WTC11 (cell line): ENCODE data around the gene ZFYVE28. TPM values are rescaled to one million over a fixed set of nuclear protein-coding genes. Genes with fewer than 3 reads are reported as not detected.
A peak's percentile ranks its signal among the peaks of the same experiment; 100 is the strongest.

Experiments used
- ATAC-seq: fragments of 200-7000 bp; cut with Tn5 transposase; 2 replicates; pipeline ENCODE4 v1.10.0; 2021; ENCODE audit warnings: mild to moderate bottlenecking, moderate library complexity
- CTCF ChIA-PET: fragments of 300-600 bp; sonication (Branson Sonifier 250); formaldehyde crosslinking; loops from one replicate; lab custom pipeline; 2021; ENCODE audit warnings: antibody characterized with exemption; lab: Charles Lee
- POLR2A ChIA-PET: fragments of 350-600 bp; sonication (Branson Sonifier 250); formaldehyde crosslinking; loops from one replicate; lab custom pipeline; 2021; ENCODE audit warnings: antibody characterized with exemption; lab: Charles Lee
- DNase-seq: peaks from one replicate; pipeline ENCODE4 v3.0.0; 2021; ENCODE audit warnings: low spot score
- H3K27ac Mint-ChIP-seq: 2 replicates; pipeline ENCODE4 v1.8.0; 2021; ENCODE audit warnings: mixed read lengths
- H3K27me3 Mint-ChIP-seq: 2 replicates; pipeline ENCODE4 v1.8.0; 2021; ENCODE audit warnings: low read depth, mild to moderate bottlenecking, moderate library complexity, mixed read lengths
- H3K36me3 Mint-ChIP-seq: 2 replicates; pipeline ENCODE4 v1.8.0; 2021; ENCODE audit warnings: mixed read lengths
- H3K4me1 Mint-ChIP-seq: 2 replicates; pipeline ENCODE4 v1.8.0; 2022; ENCODE audit warnings: mixed read lengths
- H3K4me3 Mint-ChIP-seq: 2 replicates; pipeline ENCODE4 v1.8.0; 2021; ENCODE audit warnings: mild to moderate bottlenecking, moderate library complexity, mixed read lengths
- H3K9me3 Mint-ChIP-seq: 2 replicates; pipeline ENCODE4 v1.8.0; 2021; ENCODE audit warnings: mixed read lengths
- EMX1 ChIP-seq: fragments of 250-450 bp; sonication (Bioruptor Pico); IDR thresholded peaks from 2 replicates; pipeline ENCODE4 v1.8.0; 2021; ENCODE audit warnings: mild to moderate bottlenecking
- FOXJ3 ChIP-seq: sonication (generic); formaldehyde crosslinking; IDR thresholded peaks from 2 replicates; pipeline ENCODE4 v1.9.0; 2021; ENCODE audit warnings: missing genetic modification reagents, mild to moderate bottlenecking, borderline replicate concordance
- IRF2 ChIP-seq: sonication (generic); formaldehyde crosslinking; IDR thresholded peaks from 2 replicates; pipeline ENCODE4 v1.8.0; 2022; ENCODE audit warnings: low read depth, missing genetic modification reagents, borderline replicate concordance
- NR1H2 ChIP-seq: sonication (generic); formaldehyde crosslinking; IDR thresholded peaks from 2 replicates; pipeline ENCODE4 v1.9.0; 2021; ENCODE audit warnings: mild to moderate bottlenecking, moderate library complexity, missing genetic modification reagents
- NR3C1 ChIP-seq: sonication (generic); formaldehyde crosslinking; conservative IDR thresholded peaks from 2 replicates; pipeline ENCODE4 v1.8.1; 2023; ENCODE audit warnings: low read depth, mild to moderate bottlenecking, missing genetic modification reagents
- RORB ChIP-seq: fragments of 250-450 bp; sonication (Bioruptor Pico); IDR thresholded peaks from 2 replicates; pipeline ENCODE4 v1.9.0; 2021; ENCODE audit warnings: mild to moderate bottlenecking
- SMAD3 ChIP-seq: sonication (generic); formaldehyde crosslinking; IDR thresholded peaks from 2 replicates; pipeline ENCODE4 v1.8.0; 2022; ENCODE audit warnings: missing genetic modification reagents, mild to moderate bottlenecking, borderline replicate concordance
- ZBTB21 ChIP-seq: sonication (generic); formaldehyde crosslinking; IDR thresholded peaks from 2 replicates; pipeline ENCODE4 v1.8.1; 2023; ENCODE audit warnings: mild to moderate bottlenecking, missing genetic modification reagents, borderline replicate concordance
- ZNF138 ChIP-seq: sonication (generic); formaldehyde crosslinking; conservative IDR thresholded peaks from 2 replicates; pipeline ENCODE4 v1.8.1; 2022; ENCODE audit warnings: mild to moderate bottlenecking, moderate library complexity, missing genetic modification reagents
- ZNF317 ChIP-seq: sonication (generic); formaldehyde crosslinking; IDR thresholded peaks from 2 replicates; pipeline ENCODE4 v1.8.1; 2023; ENCODE audit warnings: low read depth, mild to moderate bottlenecking, moderate library complexity, missing genetic modification reagents, borderline replicate concordance
- ZNF396 ChIP-seq: fragments of 250-450 bp; sonication (Bioruptor Pico); IDR thresholded peaks from 2 replicates; pipeline ENCODE4 v1.8.0; 2021; ENCODE audit warnings: mild to moderate bottlenecking, moderate library complexity, borderline replicate concordance
- ZNF671 ChIP-seq: fragments of 250-450 bp; sonication (Bioruptor Pico); IDR thresholded peaks from 2 replicates; pipeline ENCODE4 v1.8.0; 2021; ENCODE audit warnings: mild to moderate bottlenecking
- total RNA-seq: library from RNA; stranded (reverse); gene quantifications from 3 replicates; pipeline ENCODE4 v1.2.3, GENCODE V29; 2021
- TF ChIP-seq, protein P1 (sequence below): sonication (generic); formaldehyde crosslinking; IDR thresholded peaks from 2 replicates; pipeline ENCODE4 v1.8.1; 2022; ENCODE audit warnings: mild to moderate bottlenecking, moderate library complexity, missing genetic modification reagents
- TF ChIP-seq, protein P2 (sequence below): sonication (generic); formaldehyde crosslinking; IDR thresholded peaks from 2 replicates; pipeline ENCODE4 v1.8.1; 2023; ENCODE audit warnings: mild to moderate bottlenecking, moderate library complexity, missing genetic modification reagents
- TF ChIP-seq, protein P3 (sequence below): sonication (generic); formaldehyde crosslinking; IDR thresholded peaks from 2 replicates; pipeline ENCODE4 v1.8.0; 2022; ENCODE audit warnings: missing genetic modification reagents
- TF ChIP-seq, protein P4 (sequence below): fragments of 250-450 bp; sonication (Bioruptor Pico); IDR thresholded peaks from 2 replicates; pipeline ENCODE4 v1.8.0; 2021; ENCODE audit warnings: mild to moderate bottlenecking
- TF ChIP-seq, protein P5 (sequence below): sonication (generic); formaldehyde crosslinking; IDR thresholded peaks from 2 replicates; pipeline ENCODE4 v1.8.0; 2022; ENCODE audit warnings: mild to moderate bottlenecking, missing genetic modification reagents
- TF ChIP-seq, protein P6 (sequence below): sonication (generic); formaldehyde crosslinking; IDR thresholded peaks from 2 replicates; pipeline ENCODE4 v1.8.0; 2022; ENCODE audit warnings: mild to moderate bottlenecking, missing genetic modification reagents

ZFYVE28 gene
- total RNA-seq, 1 experiment from 2014 or later, result 7.8 TPM

DNA sequence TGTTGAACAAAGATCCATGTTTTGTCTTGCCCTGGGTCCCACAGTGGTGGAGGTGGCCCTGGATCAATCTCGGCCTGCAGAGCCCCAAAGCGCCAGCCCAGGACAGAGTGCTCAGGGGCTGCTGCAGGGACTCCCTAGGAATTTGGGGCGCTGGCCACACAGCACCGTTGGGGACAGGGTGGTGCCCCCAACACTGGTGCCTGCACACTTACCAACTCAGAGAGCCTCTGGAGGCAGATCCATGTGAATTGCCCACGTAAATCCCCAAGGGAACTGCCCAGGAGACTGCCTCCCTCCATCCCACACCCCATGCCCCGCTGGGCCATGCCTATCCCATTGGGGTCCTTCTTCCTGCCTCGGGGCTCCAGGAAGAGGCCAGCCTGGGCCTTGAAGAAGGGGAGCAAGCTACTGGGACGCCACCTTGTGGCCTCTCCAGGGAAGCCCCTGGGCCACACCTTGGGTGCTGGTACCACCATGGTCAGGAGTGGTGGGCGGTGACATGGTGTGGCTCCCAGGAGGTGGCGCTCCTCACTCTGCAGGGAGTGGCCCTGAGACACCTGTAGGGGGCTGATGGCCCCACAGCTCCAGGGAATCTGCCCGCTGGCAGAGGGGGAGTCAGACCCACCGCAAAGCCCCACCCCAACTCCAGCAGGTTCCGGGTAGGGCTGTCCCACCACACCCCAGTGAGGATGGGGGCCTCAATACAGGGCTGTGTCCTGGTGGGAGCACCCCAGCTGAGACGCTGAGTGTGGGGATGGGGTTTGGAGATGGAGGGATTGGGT is 23.1 kb upstream of the ZFYVE28 start (continued):
- TF ChIP-seq, protein P1, sequence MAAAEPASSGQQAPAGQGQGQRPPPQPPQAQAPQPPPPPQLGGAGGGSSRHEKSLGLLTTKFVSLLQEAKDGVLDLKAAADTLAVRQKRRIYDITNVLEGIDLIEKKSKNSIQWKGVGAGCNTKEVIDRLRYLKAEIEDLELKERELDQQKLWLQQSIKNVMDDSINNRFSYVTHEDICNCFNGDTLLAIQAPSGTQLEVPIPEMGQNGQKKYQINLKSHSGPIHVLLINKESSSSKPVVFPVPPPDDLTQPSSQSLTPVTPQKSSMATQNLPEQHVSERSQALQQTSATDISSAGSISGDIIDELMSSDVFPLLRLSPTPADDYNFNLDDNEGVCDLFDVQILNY (CRISPR knock-in tag), result no peak
- TF ChIP-seq, protein P2, sequence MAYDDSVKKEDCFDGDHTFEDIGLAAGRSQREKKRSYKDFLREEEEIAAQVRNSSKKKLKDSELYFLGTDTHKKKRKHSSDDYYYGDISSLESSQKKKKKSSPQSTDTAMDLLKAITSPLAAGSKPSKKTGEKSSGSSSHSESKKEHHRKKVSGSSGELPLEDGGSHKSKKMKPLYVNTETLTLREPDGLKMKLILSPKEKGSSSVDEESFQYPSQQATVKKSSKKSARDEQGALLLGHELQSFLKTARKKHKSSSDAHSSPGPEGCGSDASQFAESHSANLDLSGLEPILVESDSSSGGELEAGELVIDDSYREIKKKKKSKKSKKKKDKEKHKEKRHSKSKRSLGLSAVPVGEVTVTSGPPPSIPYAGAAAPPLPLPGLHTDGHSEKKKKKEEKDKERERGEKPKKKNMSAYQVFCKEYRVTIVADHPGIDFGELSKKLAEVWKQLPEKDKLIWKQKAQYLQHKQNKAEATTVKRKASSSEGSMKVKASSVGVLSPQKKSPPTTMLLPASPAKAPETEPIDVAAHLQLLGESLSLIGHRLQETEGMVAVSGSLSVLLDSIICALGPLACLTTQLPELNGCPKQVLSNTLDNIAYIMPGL (CRISPR knock-in tag), result peak; percentile 79

DNA sequence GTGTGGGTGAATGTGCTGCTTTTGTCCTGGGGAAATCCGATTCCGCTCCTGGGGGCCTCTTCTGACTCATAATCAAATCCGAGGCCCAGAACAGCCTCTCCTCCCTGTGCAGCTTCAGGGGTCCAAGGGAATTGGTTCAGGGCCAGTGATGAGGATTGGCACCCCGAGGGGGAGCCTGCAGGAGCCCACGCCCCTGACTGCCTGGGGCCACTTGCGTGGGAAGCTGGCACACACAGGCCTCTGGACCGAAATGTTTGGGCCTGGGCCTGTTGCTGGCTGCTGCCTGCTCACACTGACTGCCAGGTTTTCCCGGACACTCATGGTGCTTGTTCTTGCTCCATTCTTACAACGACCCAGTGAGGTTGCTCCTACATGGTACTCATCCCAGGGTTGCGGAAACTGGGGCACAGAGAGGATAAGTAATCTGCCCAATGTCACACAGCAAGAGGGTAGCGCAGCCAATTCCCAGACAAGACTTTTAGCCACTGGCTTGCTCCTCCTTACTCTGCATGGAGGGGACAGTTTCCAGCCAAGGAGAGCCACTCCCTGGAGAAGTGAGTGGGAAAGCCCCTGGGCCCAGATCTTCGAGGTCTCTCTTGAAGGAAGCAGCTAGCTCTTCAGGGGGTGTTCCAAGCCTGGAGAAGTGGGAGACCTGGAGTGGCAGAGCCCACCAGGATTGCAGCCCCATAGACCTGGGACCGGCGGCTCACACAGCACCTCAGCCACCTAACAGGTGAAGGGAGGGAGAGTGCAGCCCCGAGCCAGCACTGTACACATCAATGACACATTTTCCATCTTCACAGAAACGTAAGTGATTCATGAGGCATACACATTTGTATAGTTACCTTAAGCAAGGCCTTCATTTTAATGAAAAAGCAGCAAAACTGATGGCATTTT is 20.6 kb upstream of the ZFYVE28 start:
- no peak overlapping the region for H3K27ac Mint-ChIP-seq
- H3K27me3 Mint-ChIP-seq, result no peaks in the 10 kb centered on the region
- ChIA-PET CTCF (interaction anchor here (0.6 to 4.5 kb wide), 2 partner anchors 47 to 219 kb away, joined by 3 to 21 read pairs; no protein-coding TSS in a partner anchor), POLR2A (no interaction called here)
- no peak for ATAC-seq
- H3K36me3 Mint-ChIP-seq, result no peaks in the 10 kb centered on the region
- TF ChIP-seq ZNF138, result no peak
- no peak for TF ChIP-seq FOXJ3 (CRISPR knock-in tag)
- TF ChIP-seq, protein P3, sequence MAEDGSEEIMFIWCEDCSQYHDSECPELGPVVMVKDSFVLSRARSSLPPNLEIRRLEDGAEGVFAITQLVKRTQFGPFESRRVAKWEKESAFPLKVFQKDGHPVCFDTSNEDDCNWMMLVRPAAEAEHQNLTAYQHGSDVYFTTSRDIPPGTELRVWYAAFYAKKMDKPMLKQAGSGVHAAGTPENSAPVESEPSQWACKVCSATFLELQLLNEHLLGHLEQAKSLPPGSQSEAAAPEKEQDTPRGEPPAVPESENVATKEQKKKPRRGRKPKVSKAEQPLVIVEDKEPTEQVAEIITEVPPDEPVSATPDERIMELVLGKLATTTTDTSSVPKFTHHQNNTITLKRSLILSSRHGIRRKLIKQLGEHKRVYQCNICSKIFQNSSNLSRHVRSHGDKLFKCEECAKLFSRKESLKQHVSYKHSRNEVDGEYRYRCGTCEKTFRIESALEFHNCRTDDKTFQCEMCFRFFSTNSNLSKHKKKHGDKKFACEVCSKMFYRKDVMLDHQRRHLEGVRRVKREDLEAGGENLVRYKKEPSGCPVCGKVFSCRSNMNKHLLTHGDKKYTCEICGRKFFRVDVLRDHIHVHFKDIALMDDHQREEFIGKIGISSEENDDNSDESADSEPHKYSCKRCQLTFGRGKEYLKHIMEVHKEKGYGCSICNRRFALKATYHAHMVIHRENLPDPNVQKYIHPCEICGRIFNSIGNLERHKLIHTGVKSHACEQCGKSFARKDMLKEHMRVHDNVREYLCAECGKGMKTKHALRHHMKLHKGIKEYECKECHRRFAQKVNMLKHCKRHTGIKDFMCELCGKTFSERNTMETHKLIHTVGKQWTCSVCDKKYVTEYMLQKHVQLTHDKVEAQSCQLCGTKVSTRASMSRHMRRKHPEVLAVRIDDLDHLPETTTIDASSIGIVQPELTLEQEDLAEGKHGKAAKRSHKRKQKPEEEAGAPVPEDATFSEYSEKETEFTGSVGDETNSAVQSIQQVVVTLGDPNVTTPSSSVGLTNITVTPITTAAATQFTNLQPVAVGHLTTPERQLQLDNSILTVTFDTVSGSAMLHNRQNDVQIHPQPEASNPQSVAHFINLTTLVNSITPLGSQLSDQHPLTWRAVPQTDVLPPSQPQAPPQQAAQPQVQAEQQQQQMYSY (CRISPR knock-in tag), result no peak
- TF ChIP-seq NR1H2 (CRISPR knock-in tag), result no peak
- no peak for TF ChIP-seq ZNF396 (CRISPR knock-in tag)
- TF ChIP-seq IRF2, result no peak
- TF ChIP-seq NR3C1 (CRISPR knock-in tag), result no peak
- TF ChIP-seq RORB (CRISPR knock-in tag), result no peak
- TF ChIP-seq, protein P4, sequence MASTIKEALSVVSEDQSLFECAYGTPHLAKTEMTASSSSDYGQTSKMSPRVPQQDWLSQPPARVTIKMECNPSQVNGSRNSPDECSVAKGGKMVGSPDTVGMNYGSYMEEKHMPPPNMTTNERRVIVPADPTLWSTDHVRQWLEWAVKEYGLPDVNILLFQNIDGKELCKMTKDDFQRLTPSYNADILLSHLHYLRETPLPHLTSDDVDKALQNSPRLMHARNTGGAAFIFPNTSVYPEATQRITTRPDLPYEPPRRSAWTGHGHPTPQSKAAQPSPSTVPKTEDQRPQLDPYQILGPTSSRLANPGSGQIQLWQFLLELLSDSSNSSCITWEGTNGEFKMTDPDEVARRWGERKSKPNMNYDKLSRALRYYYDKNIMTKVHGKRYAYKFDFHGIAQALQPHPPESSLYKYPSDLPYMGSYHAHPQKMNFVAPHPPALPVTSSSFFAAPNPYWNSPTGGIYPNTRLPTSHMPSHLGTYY (CRISPR knock-in tag), result no peak
- no peak for TF ChIP-seq ZNF671 (CRISPR knock-in tag)
- TF ChIP-seq ZBTB21 (CRISPR knock-in tag), result no peak
- TF ChIP-seq EMX1 (CRISPR knock-in tag), result no peak
- no peak for TF ChIP-seq ZNF317
- no peak for TF ChIP-seq SMAD3 (CRISPR knock-in tag)
- TF ChIP-seq, protein P5, sequence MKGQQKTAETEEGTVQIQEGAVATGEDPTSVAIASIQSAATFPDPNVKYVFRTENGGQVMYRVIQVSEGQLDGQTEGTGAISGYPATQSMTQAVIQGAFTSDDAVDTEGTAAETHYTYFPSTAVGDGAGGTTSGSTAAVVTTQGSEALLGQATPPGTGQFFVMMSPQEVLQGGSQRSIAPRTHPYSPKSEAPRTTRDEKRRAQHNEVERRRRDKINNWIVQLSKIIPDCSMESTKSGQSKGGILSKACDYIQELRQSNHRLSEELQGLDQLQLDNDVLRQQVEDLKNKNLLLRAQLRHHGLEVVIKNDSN (CRISPR knock-in tag), result no peak
- TF ChIP-seq, protein P6, sequence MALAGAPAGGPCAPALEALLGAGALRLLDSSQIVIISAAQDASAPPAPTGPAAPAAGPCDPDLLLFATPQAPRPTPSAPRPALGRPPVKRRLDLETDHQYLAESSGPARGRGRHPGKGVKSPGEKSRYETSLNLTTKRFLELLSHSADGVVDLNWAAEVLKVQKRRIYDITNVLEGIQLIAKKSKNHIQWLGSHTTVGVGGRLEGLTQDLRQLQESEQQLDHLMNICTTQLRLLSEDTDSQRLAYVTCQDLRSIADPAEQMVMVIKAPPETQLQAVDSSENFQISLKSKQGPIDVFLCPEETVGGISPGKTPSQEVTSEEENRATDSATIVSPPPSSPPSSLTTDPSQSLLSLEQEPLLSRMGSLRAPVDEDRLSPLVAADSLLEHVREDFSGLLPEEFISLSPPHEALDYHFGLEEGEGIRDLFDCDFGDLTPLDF (CRISPR knock-in tag), result no peak
- H3K4me3 Mint-ChIP-seq, result no peak overlapping the region
- no peak for DNase-seq
- no peaks in the 10 kb centered on the region; the same call in 1 of the 2 replicates for H3K4me1 Mint-ChIP-seq
- no peaks in the 10 kb centered on the region for H3K9me3 Mint-ChIP-seq
